ENCODE results near the gene PRDM13.

Gene PRDM13

GRCh38 chr6:99609905-99610489 lies 3.4 kb downstream of the PRDM13 start:
- DNase-seq (ENCODE audit: insufficient read length, low spot score) (no peak), FAIRE-seq (no peak)
- no peak for TF ChIP-seq CTCF (IDR thresholded peaks at IDR 0.05; ENCODE audit: insufficient read depth, missing control alignments)

GRCh38 chr6:99611148-99611547 lies 4.5 kb downstream of the PRDM13 start:
- TF ChIP-seq CTCF (IDR thresholded peaks at IDR 0.05; ENCODE audit: insufficient read depth, missing control alignments): no peak
- no peak for FAIRE-seq
- DNase-seq (ENCODE audit: insufficient read length, low spot score): no peak

GRCh38 chr6:99612551-99613408 lies 6.1 kb downstream of the PRDM13 start:
- DNase-seq (ENCODE audit: insufficient read length, low spot score) (no peak), FAIRE-seq (no peak)
- no peak for TF ChIP-seq CTCF (IDR thresholded peaks at IDR 0.05; ENCODE audit: insufficient read depth, missing control alignments)

- FAIRE-seq (no peak), DNase-seq (ENCODE audit: insufficient read length, low spot score) (no peak)
- peak; percentile 54 for TF ChIP-seq CTCF (IDR thresholded peaks at IDR 0.05; ENCODE audit: insufficient read depth, missing control alignments)
Observed at GRCh38 chr6:99613409-99613704, 6.7 kb downstream of the PRDM13 start.

GRCh38 chr6:99613705-99614429 lies 7.2 kb downstream of the PRDM13 start:
- DNase-seq (ENCODE audit: insufficient read length, low spot score) (no peak), FAIRE-seq (no peak)
- no peak for TF ChIP-seq CTCF (IDR thresholded peaks at IDR 0.05; ENCODE audit: insufficient read depth, missing control alignments)

- DNase-seq (ENCODE audit: insufficient read length, low spot score) (no peak), FAIRE-seq (no peak)
- no peak for TF ChIP-seq CTCF (IDR thresholded peaks at IDR 0.05; ENCODE audit: insufficient read depth, missing control alignments)
Observed at GRCh38 chr6:99614430-99615186, 8.0 kb downstream of the PRDM13 start.

Data from D721Med (cell line).